HEK293 (cell line): Measurements from ENCODE around the gene RNF41.

Source experiments
- ATF2 ChIP-seq: fragments of 450-650 bp; formaldehyde crosslinking; IDR thresholded peaks from 2 replicates; pipeline ENCODE4 v1.5.1; 2016; ENCODE audit warnings: missing biosample characterization, missing genetic modification characterization, low read depth
- CTCF ChIP-seq: fragments of 450-650 bp; formaldehyde crosslinking; IDR thresholded peaks from 2 replicates; pipeline ENCODE4 v1.5.1; 2016; ENCODE audit warnings: missing biosample characterization, missing genetic modification characterization
- WT1 ChIP-seq: fragments of 450-650 bp; formaldehyde crosslinking; IDR thresholded peaks from 2 replicates; pipeline ENCODE4 v1.5.1; 2016; ENCODE audit warnings: missing biosample characterization, missing genetic modification characterization
- ZNF621 ChIP-seq: fragments of 450-650 bp; formaldehyde crosslinking; IDR thresholded peaks from 2 replicates; pipeline ENCODE4 v1.5.1; 2017; ENCODE audit warnings: missing biosample characterization, missing genetic modification characterization

GRCh38 chr12:56189918-56190694 lies 31.6 kb downstream of the RNF41 start:
- no peak for TF ChIP-seq ZNF621 (tag by site-specific recombination)
- no peak for TF ChIP-seq ATF2 (tag by site-specific recombination)
- TF ChIP-seq CTCF (tag by site-specific recombination), result 0 out of 2 replicates have a peak, but pooled peaks have one; percentile 33
- TF ChIP-seq WT1, result peak; percentile 34; the same call in 1 of the 2 replicates
